Mammary epithelial cell (primary cell): ENCODE measurements around the gene PRCP.
"Not testable (repeated sequence)": the region's sequence is repeated elsewhere in the genome, so short reads cannot be mapped to it uniquely, and the experiment has no call there.

Source experiments
- EZH2 ChIP-seq: IDR thresholded peaks from 2 replicates; pipeline ENCODE4 v1.6.1; 2012; ENCODE audit warnings: low read length, inconsistent platforms, borderline replicate concordance
- TF ChIP-seq, protein P1 (sequence below), 2 donors: IDR thresholded peaks in 1 of 2; conservative IDR thresholded peaks in 1 of 2; 2 replicates each; pipeline ENCODE4 v1.5.1; 2011 to 2012; ENCODE audit warnings: inconsistent platforms in 2 of 2, low read length in 2 of 2, mild to moderate bottlenecking in 2 of 2, control low read depth in 1 of 2, low read depth in 1 of 2; ENCODE audit not compliant: insufficient read depth in 1 of 2; ENCODE audit errors: extremely low read depth in 1 of 2

DNA sequence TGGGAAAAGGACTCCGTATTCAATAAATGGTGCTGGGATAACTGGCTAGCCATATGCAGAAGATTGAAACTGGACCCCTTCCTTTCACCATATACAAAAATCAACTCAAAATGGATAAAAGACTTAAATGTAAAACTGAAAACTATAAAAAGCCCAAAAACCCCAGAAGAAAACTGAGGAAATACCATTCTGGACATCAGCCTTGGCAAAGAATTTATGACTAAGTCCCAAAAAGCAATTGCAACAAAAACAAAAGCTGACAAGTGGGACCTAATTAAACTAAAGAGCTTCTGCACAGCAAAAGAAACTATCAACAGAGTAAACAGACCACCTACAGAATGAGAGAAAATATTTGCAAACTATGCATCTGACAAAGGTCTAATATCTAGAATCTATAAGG, 45.3 kb downstream of the PRCP start:
- not testable (repeated sequence) for TF ChIP-seq EZH2
- TF ChIP-seq, protein P1, sequence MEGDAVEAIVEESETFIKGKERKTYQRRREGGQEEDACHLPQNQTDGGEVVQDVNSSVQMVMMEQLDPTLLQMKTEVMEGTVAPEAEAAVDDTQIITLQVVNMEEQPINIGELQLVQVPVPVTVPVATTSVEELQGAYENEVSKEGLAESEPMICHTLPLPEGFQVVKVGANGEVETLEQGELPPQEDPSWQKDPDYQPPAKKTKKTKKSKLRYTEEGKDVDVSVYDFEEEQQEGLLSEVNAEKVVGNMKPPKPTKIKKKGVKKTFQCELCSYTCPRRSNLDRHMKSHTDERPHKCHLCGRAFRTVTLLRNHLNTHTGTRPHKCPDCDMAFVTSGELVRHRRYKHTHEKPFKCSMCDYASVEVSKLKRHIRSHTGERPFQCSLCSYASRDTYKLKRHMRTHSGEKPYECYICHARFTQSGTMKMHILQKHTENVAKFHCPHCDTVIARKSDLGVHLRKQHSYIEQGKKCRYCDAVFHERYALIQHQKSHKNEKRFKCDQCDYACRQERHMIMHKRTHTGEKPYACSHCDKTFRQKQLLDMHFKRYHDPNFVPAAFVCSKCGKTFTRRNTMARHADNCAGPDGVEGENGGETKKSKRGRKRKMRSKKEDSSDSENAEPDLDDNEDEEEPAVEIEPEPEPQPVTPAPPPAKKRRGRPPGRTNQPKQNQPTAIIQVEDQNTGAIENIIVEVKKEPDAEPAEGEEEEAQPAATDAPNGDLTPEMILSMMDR (conservative IDR thresholded peaks at IDR 0.05 in 1 of 2, IDR thresholded peaks at IDR 0.05 in 1 of 2; ENCODE audit: extremely low read depth in 1 of 2, insufficient read depth in 1 of 2, low read depth in 1 of 2, low read length in 2 of 2): not testable (repeated sequence)
